GM18873 (cell line): ENCODE results near the gene RGS17.
"Not testable (repeated sequence)": the region's sequence is repeated elsewhere in the genome, so short reads cannot be mapped to it uniquely, and the experiment has no call there.

ENCODE experiments used
- ATAC-seq: cut with Tn5 transposase; IDR thresholded peaks from one replicate; pipeline ENCODE4 v1.9.1; 2021; ENCODE audit warnings: mild to moderate bottlenecking, moderate library complexity, moderate number of reproducible peaks; ENCODE audit not compliant: unreplicated experiment, low FRiP score

RGS17 gene

GRCh38 chr6:153043719-153044118, 87.4 kb downstream of the RGS17 start:
- no peak for ATAC-seq

GRCh38 chr6:153038378-153039057, 92.6 kb downstream of the RGS17 start:
- no peak for ATAC-seq

GRCh38 chr6:153034139-153034538, 96.9 kb downstream of the RGS17 start:
- no peak for ATAC-seq

GRCh38 chr6:153032255-153032882, 98.7 kb downstream of the RGS17 start:
- no peak for ATAC-seq

- ATAC-seq = no peak
Observed at GRCh38 chr6:153031335-153031955, 99.6 kb downstream of the RGS17 start.

- no peak for ATAC-seq
Observed at GRCh38 chr6:153028963-153029362, 102.1 kb downstream of the RGS17 start.

GRCh38 chr6:153028286-153028685, 102.8 kb downstream of the RGS17 start:
- no peak for ATAC-seq

- no peak for ATAC-seq
Observed at GRCh38 chr6:153027480-153027879, 103.6 kb downstream of the RGS17 start.

- no peak for ATAC-seq
Observed at GRCh38 chr6:153024709-153025017, 106.4 kb downstream of the RGS17 start.

- ATAC-seq = peak; percentile 97
Observed at GRCh38 chr6:153023977-153024708, 106.9 kb downstream of the RGS17 start.

GRCh38 chr6:153018355-153018754, 112.7 kb downstream of the RGS17 start:
- no peak for ATAC-seq

GRCh38 chr6:153016846-153017245, 114.2 kb downstream of the RGS17 start:
- ATAC-seq = no peak

DNA sequence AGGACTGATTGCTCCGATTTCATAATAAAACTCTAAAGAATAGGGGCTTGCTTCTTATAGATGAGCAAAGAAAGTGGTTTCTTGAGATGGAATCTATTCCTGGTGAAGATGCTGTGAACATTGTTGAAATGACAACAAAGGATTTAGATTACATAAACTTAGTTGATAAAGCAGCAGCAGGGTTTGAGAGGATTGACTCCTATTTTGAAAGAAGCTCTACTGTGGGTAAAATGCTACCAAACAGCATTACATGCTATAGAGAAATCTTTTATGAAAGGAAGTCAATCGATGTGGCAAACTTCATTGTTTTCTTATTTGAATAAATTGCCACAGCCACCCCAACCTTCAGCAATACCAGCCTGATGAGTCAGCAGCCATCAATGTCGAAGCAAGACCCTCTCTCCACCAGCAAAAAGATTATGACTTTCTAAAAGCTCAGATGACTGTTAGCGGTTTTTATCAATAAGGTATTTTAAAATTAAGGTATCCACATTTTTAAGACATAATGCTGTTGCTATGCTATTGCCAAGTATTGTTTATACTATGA, 115.9 kb downstream of the RGS17 start:
- ATAC-seq = no peak

GRCh38 chr6:153013438-153013837, 117.6 kb downstream of the RGS17 start:
- no peak for ATAC-seq

GRCh38 chr6:153012856-153013255, 118.2 kb downstream of the RGS17 start:
- ATAC-seq = no peak

DNA sequence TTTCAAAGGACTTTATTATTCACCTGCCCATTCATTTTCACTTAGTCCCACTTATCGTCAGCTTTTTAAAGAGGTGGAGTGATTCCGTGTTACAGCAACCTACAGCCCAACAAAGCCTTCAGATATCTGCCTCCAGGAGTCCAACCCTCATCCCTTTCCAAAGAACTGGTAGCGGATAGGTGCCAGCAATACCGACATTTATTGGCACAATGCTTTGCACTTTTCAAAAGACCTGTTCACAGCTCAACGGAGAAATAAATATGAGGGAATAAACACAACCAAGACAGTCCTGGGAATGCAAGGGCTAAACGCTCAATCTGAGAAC, 127.8 kb downstream of the RGS17 start:
- ATAC-seq = no peak

- peak; percentile 96 for ATAC-seq
Observed at GRCh38 chr6:153002613-153003365, 128.3 kb downstream of the RGS17 start, which contains the start of gene MTRF1L. TSS of gene MTRF1L (minus strand) at chr6:153002709. CDS start at chr6:153002685, 24 bp downstream.

- ATAC-seq = peak; percentile 8
Observed at GRCh38 chr6:153001767-153002612, 129.1 kb downstream of the RGS17 start.

GRCh38 chr6:153000790-153001189, 130.3 kb downstream of the RGS17 start:
- ATAC-seq = not testable (repeated sequence)
